Renal pelvis (tissue), 4 donors: Measurements from ENCODE around the gene APBA1. TPM values are rescaled to one million over a fixed set of nuclear protein-coding genes. Genes with fewer than 3 reads are reported as not detected.
A peak's percentile ranks its signal among the peaks of the same experiment; 100 is the strongest.
"Not testable (repeated sequence)": the region's sequence is repeated elsewhere in the genome, so short reads cannot be mapped to it uniquely, and the experiment has no call there.

ENCODE experiments used
- DNase-seq: peaks from one replicate; pipeline ENCODE4 v3.0.0-alpha.2; 2013
- polyA plus RNA-seq, 3 donors: library from polyadenylated mRNA; unstranded; fragments of 120-200 nt; gene quantifications; one replicate each; pipeline ENCODE4 v1.2.1, GENCODE V29; 2013; ENCODE audit not compliant: insufficient read length in 3 of 3

The APBA1 gene
- polyA plus RNA-seq, 3 donors = 16.6 to 18.2 (median 16.9) TPM

GRCh38 chr9:69444791-69445190 is 227.4 kb downstream of the APBA1 start:
- DNase-seq = no peak

GRCh38 chr9:69444021-69444420 is 228.2 kb downstream of the APBA1 start:
- no peak for DNase-seq

GRCh38 chr9:69443178-69443577 is 229.0 kb downstream of the APBA1 start:
- no peak for DNase-seq

GRCh38 chr9:69442486-69442885 is 229.7 kb downstream of the APBA1 start:
- DNase-seq = no peak

DNA sequence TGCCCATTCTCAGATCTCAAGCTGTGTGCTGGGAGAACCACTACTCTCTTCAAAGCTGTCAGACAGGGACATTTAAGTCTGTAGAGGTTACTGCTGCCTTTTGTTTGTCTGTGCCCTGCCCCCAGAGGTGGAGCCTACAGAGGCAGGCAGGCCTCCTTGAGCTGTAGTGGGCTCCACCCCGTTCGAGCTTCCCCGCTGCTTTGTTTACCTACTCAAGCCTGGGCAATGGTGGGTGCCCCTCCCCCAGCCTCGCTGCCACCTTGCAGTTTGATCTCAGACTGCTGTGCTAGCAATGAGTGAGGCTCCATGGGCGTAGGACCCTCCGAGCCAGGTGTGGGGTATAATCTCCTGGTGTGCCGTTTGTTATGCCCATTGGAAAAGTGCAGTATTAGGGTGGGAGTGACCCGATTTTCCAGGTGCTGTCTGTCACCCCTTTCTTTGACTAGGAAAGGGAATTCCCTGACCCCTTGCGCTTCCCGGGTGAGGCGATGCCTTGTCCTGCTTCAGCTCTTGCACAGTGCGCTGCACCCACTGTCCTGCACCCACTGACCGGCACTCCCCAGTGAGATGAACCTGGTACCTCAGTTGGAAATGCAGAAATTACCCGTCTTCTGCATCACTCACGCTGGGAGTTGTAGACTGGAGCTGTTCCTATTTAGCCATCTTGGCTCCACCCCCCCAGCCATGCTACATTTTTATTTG is 231.8 kb downstream of the APBA1 start:
- not testable (repeated sequence) for DNase-seq

DNA sequence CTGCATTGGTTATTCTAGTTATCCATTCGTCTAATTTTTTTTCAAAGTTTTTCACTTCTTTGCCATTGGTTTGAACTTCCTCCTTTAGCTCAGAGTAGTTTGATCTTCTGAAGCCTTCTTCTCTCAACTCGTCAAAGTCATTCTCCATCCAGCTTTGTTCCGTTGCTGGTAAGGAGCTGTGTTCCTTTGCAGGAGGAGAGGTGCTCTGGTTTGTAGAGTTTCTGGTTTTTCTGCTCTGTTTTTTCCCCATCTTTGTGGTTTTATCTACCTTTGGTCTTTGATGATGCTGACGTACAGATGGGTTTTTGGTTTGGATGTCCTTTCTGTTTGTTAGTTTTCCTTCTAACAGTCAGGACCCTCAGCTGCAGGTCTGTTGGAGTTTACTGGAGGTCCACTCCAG is 232.5 kb downstream of the APBA1 start:
- DNase-seq = not testable (repeated sequence)

- DNase-seq = no peak
These were observed 238.2 kb downstream of the APBA1 start for GRCh38 chr9:69433968-69434367.

DNA sequence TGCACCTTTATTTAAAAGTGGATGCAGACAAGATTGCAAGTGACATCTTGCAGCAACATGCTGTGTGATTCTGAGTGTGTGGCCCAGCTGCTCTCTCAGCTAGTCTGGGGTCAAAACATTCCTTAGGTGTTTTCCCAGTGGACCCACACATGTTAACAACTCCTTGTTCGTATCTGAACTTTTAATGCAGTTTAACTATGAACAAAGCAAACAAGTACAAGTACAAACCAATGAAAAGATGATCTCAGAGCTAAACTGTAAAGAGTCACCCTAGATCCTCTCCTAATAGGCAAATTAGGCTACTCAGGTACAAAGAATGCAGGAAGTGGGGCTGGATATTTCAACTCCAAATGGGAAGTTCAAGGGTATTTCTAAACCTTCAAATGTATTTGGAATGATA is 238.8 kb downstream of the APBA1 start:
- no peak for DNase-seq

DNA sequence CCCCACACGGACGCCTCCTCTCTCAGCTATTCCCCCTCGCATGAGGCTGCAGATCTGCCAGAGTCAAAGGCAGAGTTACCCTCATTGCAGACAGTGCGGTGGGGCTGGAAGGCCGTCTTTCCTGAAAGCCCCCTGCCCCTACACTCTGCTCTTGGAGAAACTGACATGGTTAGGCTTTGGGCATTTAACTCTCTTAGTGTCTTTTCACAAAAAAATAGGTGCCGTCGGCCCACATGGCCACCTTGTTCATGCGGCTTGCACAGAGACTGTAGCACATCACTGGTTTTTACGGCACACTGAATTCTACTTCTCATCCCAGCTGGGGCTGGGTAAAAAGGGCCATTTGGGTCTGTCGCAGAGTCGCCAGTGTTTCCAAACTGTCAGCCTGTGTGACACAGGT is 239.5 kb downstream of the APBA1 start:
- no peak for DNase-seq

DNA sequence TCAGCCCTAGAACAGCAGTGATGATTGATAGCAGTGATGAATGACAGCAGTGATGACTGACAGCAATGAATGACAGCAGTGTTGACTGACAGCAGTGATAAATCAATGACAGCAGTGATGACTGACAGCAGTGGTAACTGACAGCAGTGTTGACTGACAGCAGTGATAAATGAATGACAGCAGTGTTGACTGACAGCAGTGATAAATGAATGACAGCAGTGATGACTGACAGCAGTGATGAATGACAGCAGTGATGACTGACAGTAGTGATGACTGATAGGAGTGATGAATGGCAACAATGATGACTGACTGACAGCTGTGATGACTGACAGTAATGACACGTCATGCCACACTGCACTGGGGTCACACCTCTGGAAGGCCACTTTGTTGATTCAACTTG is 240.4 kb downstream of the APBA1 start:
- no peak for DNase-seq

- DNase-seq = no peak
These were observed 241.0 kb downstream of the APBA1 start for GRCh38 chr9:69431203-69431602.

DNA sequence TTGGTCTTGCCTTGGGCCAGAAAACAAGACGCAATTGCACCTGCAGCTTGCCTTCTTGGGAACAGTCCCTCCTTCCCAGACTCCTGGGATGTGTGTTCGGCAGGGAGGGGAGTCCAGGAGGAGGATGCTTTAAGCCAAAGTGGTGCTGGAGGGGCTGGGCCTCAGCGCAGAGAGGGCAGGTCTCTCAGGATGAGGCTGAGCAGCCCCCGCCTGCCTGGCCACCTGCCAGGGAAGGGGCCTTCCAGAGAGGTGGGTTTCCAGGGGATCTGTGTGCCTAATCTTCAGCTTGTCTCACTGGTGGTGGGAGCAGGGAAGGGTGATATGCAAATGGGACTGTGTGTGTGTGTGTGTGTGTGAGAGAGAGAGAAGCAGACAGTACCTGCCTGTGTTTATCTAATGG is 242.0 kb downstream of the APBA1 start:
- no peak for DNase-seq

- no peak for DNase-seq
These were observed 242.9 kb downstream of the APBA1 start for GRCh38 chr9:69429281-69429680.

- no peak for DNase-seq
These were observed 244.0 kb downstream of the APBA1 start for GRCh38 chr9:69428017-69428785.

DNA sequence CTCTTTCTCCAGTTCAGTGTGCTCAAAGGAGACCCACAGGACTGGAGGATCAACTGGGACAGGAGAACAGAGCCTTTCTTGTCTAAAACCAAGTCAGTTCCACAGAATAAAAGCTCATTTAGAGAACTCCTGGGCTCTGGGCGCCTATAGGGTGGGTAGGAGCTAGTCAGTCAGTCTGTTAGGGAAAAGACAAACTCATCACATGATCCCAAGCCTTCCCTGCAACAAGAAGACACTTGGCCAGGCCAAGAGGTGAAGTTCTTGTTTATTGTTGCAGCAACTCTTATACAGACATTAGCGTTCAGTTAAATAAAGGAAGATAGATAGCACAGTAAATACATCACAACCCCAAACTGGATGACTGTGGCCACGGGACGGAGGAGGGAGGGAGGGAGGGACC is 244.9 kb downstream of the APBA1 start:
- DNase-seq = no peak

DNA sequence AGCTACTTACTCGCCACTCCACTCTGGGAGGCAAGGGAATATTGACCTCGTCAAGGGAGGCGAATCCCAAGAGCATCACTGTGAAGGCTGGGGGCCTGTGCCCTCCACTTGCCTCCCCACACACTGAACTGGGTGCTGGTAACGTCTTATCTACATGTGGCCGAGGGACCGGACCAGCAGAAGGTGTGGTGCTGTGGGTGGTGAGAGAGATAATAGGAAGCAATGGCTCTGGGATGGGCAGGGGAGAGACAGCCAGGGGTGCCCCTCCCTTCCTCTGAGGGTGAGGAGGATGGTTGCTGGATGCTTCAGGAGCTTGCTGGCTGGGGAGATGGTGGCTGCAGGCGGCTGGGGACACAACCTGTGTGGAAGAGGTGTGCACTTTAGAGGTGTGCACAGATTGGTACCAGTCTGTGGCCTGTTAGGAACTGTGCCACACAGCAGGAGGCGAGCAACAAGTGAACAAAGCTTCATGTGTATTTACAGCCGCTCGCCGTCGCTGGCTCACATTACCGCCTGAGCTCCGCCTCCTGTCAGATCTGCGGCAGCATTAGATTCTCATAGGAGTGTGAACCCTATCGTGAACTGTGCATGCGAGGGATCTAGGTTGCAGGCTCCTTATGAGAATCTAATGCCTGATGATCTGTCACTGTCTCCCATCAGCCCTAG is 246.9 kb downstream of the APBA1 start:
- DNase-seq = no peak

GRCh38 chr9:69421908-69422801 is 250.0 kb downstream of the APBA1 start:
- peak; percentile 42 for DNase-seq

DNA sequence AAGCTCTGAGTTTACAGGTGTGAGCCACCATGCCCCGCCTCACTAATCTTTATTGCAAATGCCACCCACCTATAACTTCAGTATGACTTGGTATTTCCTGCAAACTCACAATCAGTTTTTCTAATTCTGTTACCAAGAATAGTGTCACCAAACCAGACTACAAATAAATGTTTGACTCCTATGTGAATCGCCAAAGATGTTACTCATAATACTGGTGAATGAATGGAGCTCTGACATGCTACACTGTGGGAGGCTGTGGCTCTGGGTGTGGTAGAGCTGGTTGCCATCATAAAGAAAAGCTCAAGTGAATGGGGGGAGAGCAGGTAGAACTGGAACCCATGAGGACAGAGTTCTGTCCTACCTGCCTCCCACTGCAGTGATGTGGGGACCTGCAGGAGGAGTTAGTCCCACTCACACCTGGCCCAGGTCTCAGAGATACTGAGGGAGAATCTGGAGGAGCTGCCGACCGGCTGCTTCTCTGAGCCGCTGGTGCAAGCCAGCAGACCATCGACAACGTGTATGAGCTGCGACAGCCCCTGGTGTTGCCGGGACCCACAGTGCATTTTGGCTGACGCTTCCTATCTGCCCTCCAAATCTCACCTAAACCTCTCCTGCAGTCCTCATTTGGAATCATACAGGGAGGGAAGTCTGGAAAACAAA is 251.4 kb downstream of the APBA1 start:
- no peak for DNase-seq

DNA sequence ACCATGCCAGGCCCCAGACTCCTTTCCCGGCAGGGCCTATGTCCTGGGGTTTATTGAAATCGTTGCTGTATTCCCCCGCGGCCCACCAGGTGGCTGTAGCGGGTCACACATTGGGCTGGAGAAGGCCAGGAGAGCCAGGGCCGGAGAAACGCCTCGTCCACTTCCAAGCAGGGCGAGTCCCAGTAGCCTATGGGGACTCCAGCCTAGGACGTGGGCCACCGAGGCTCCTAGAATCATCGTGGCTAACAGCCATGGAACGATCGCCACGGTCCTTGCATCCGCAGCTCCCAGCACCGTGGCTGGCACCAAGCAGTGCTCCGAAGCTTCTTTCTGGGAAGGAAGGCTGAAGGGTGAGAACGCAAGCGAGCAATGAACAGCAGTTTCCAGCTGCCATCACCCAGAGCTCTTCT is 259.4 kb downstream of the APBA1 start:
- DNase-seq = peak; percentile 66

DNA sequence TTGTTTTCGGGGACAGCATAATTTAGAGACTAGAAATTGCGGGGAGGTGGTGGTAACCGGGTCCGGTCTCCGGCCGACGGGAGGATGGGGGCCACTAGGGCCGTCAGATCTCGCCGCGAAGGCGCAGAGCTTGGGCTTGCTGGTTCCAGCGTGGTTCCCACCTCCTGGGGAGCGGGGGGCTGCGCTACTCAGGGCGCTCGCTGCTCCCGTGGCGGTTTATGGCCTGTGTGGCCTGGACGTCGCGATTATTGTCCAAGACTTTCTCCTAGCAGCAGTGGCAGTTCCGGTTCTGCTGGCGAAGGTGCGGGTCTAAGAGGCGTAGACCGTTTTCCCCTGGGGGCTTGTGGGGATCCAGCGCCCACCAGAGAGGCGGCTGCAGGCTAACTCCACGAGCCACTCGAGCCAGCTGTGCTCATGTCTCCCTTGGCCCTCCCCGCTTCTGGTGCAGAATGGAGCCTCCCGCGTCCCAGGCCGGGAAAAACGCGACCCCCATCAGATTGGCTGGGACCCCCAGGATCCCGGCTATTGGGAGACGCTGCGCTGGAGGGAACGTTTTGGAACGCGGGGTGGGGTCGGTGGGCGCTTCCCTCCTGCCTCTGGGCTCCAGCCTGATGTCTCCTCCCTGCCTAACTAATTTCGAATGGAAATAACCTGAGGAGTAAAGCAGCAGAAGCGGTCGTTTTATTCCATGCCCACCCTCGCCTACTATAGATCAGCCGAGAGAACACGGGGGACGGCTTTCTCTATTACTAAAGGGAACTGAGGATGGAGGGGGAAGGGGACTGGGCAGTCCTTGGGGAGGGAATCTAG is 260.0 kb downstream of the APBA1 start:
- no peak for DNase-seq

- no peak for DNase-seq
These were observed 260.9 kb downstream of the APBA1 start for GRCh38 chr9:69411246-69411645.
